GM18498 (cell line): ENCODE results near the gene GLUD1.
"Not testable (repeated sequence)": the region's sequence is repeated elsewhere in the genome, so short reads cannot be mapped to it uniquely, and the experiment has no call there.

Experiments used
- ATAC-seq: cut with Tn5 transposase; IDR thresholded peaks from one replicate; pipeline ENCODE4 v1.9.1; 2021; ENCODE audit warnings: mild to moderate bottlenecking, moderate library complexity; ENCODE audit not compliant: unreplicated experiment

Gene GLUD1

GRCh38 chr10:87053577-87054181, 41.0 kb downstream of the GLUD1 start:
- no peak for ATAC-seq

DNA sequence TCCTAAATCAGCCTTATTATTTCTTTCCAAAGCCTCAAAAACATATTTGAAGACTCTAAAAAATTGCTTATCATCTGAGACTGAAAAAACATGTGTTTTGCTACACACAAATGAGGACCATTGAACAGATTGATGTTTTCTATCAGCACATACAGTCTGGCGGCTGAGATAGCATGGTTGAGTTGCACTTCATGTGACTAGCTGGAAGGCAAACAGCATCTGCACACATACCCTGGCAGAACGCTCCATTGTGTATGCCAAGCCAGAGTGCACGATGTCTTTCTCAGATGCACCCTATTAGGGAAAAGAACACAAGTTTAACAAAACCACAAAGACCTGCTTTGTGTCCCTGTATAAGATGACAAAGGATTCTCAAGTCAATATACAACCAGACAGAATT, 41.5 kb downstream of the GLUD1 start:
- ATAC-seq: no peak

DNA sequence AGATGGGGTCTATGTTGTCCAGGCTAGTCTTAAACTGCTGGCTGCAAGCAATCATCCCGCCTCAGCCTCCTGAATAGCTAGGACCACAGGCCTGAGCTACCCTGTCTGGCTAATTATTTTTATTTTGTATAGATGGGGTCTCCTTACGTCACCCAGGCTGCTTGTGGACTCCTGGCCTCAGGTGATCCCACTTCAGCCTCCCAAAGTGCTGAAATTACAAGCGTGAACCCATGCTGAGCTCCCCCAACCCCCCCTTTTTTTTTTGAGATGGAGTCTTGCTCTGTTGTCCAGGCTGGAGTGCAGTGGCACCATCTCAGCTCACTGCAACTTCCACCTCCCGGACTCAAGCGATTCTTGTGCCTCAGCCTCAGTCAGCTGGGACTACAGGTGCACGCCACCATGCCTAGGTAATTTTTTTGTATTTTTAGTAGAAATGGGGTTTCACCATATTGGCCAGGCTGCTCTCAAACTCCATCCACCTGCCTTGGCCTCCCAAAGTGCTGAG, 49.2 kb downstream of the GLUD1 start:
- ATAC-seq: no peak

- not testable (repeated sequence) for ATAC-seq
Observed at GRCh38 chr10:87043579-87043978, 51.1 kb downstream of the GLUD1 start.

DNA sequence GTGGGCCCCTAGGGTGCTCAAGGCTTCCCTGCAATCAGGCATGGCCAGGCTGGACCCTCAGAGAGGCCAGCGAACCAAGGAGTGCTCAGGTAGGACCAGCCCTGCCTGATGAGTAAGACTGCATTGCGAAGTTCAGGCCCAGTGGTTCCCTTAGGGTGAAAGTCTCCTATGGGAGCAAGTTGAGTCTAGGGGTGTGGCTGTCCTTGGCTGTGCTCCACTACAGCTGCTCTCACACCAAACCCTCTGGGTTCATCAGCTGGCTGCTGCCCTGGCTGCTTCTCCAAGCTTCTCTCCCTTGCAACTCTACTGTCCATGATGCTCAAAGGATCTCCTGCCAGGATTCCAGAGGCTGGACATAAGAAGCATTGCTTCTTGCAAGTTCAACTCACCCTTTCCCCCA, 55.9 kb downstream of the GLUD1 start:
- ATAC-seq: no peak

GRCh38 chr10:87038286-87038717, 56.3 kb downstream of the GLUD1 start:
- no peak for ATAC-seq

DNA sequence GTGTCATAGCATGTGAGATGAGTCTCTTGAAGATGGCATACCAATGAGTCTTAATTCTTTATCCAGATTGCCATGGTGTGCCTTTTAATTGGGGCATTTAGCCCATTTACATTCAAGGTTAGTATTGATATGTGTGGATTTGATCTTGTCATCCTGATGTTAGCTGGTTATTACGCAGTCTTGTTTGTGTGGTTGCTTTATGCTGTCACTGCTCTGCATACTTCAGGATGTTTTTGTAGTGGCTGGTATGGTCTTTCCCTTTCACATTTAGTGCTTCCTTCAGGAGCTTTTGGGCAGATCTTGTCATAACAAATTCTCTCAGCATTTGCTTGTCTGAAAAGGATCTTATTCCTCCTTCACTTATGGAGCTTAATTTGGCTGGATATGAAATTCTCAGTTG, 58.0 kb downstream of the GLUD1 start:
- ATAC-seq: no peak

DNA sequence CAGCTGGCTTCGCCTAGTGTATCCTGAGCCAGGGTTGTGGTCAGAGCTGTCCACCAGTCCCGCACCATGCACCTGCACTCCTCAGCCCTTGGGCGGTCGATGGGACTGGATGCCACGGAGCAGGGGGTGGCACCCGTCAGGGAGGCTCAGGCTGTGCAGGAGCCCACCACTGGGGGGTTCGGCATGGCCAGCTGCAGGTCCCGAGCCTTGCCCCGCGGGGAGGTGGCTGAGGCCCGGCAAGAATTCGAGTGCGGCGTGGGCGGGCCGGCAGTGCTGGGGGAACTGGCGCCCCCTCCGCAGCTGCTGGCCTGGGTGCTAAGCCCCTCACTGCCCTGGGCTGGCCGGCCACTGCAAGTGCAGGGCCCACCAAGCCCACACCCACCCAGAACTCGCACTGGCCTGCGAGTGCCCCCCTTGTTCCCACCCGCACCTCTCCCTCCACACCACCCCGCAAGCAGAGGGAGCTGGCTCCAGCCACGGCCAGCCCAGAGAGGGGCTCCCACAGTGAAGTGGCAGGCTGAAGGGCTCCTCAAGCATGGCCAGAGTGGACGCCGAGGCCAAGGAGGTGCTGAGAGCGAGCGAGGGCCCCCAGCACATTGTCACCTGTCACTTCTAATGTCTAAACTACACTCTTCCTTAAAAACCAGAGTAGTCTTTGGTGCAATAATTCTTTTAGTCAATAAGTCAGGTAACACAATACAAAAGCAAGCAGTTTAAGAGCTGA, 63.6 kb downstream of the GLUD1 start:
- ATAC-seq: no peak

GRCh38 chr10:87030419-87030818, 64.2 kb downstream of the GLUD1 start:
- ATAC-seq: not testable (repeated sequence)

GRCh38 chr10:87026747-87027508, 67.7 kb downstream of the GLUD1 start:
- ATAC-seq: not testable (repeated sequence)

DNA sequence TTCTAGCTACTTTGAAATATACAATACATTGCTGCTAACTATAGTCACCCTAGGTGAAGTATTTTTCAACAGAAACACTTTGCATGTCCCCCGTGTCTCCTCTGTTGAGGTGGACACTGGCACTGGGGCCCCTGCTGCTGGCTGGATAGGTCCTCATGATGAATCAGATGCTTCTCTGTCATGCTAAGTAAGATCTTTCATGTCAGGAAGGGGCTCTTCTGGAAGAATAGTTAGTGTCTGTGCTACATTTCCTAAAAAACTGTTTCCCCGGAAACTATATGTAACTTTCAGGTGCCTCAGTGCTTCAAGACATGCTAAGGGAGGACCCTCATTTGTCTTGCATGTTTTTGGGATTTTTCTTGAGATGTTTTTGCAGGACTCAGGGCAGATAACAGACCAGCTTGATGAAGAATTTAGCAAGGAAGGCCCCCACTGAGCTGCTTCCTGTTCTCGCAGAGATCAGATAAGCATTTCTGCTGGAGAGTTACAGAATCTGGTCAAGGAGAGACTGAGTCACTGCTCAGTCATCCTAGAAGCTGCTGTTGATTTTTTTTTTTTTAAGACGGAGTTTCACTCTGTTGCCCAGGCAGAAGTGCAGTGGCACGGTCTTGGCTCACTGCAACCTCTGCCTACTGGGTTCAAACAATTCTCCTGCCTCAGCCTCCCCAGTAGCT, 69.2 kb downstream of the GLUD1 start:
- not testable (repeated sequence) for ATAC-seq

- ATAC-seq: not testable (repeated sequence)
Observed at GRCh38 chr10:87020056-87020455, 74.6 kb downstream of the GLUD1 start, which contains the start of gene FAM25A. TSS of gene FAM25A (plus strand) at chr10:87020294. CDS start at chr10:87020325, 31 bp downstream.

GRCh38 chr10:87019504-87019903, 75.1 kb downstream of the GLUD1 start:
- ATAC-seq: not testable (repeated sequence)

- not testable (repeated sequence) for ATAC-seq
Observed at GRCh38 chr10:87019066-87019465, 75.6 kb downstream of the GLUD1 start.

GRCh38 chr10:87018127-87018526, 76.5 kb downstream of the GLUD1 start:
- ATAC-seq: not testable (repeated sequence)

- ATAC-seq: not testable (repeated sequence)
Observed at GRCh38 chr10:87014986-87015716, 79.5 kb downstream of the GLUD1 start.

DNA sequence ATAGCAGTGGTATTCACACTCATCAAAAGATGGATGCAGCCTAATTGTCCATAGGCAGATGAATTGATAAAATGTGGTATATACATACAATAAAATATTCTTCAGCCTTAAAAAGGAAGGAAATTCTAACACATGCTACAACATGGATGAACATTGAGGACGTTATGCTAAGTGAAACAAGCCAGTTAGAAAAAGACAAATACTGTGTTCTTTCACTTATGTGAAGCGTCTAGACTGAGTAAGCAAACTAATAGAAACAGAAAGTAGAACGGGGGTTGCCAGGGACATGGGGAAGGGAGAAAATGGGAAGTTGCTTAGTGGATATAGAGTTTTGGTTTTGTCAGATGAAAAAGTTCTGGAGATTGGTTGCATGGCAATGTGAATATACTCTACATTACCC, 81.1 kb downstream of the GLUD1 start:
- ATAC-seq: not testable (repeated sequence)

DNA sequence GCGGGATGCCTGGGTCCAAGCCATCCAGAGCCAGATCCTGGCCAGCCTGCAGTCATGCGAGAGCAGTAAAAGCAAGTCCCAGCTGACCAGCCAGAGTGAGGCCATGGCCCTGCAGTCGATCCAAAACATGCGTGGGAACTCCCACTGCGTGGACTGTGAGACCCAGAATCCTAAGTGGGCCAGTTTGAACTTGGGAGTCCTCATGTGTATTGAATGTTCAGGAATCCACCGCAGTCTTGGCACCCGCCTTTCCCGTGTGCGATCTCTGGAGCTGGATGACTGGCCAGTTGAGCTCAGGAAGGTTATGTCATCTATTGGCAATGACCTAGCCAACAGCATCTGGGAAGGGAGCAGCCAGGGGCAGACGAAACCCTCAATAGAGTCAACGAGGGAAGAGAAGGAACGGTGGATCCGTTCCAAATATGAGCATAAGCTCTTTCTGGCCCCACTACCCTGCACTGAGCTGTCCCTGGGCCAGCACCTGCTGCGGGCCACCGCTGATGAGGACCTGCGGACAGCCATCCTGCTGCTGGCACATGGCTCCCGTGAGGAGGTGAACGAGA, 85.4 kb downstream of the GLUD1 start:
- not testable (repeated sequence) for ATAC-seq

DNA sequence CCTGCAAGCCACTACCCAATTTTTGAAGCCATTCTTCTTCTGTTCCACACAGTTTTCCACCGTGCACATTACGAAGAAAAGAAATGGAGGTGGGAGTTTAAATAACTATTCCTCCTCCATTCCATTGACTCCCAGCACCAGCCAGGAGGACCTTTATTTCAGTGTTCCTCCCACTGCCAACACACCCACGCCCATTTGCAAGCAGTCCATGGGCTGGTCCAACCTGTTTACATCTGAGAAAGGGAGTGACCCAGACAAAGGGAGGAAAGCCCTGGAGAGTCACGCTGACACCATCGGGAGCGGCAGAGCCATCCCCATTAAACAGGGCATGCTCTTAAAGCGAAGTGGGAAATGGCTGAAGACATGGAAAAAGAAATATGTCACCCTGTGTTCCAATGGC, 86.3 kb downstream of the GLUD1 start:
- ATAC-seq: not testable (repeated sequence)

DNA sequence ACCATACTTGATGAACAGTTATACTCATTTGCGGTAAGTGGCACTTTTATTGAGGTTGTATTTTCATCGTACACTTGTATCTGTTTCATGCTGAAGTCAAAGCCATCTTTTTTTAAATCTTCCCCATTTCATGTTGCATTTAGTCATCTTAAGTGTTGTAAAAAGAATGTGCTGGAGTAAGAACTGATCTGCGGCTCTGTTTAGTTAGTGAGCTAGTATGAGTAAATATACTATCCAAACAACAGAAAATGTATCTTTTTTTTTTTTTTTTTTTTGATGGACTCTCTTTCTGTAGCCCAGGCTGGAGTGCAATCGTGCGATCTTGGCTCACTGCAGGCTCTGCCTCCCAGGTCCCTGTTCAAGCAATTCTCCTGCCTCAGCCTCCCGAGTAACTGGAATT, 87.0 kb downstream of the GLUD1 start:
- not testable (repeated sequence) for ATAC-seq
